Endodermal cell (in vitro differentiated cells): Measurements from ENCODE around the gene ST3GAL3. TPM values are rescaled to one million over a fixed set of nuclear protein-coding genes. Genes with fewer than 3 reads are reported as not detected.

Experiments used
- DNase-seq: peaks from one replicate; pipeline ENCODE4 v3.0.0-alpha.2; 2017
- H3K27ac ChIP-seq: 2 replicates; pipeline ENCODE4 v1.5.1; 2013; ENCODE audit warnings: mild to moderate bottlenecking, low read depth, low read length, moderate library complexity
- H3K27me3 ChIP-seq: 2 replicates; pipeline ENCODE4 v1.6.1; 2013; ENCODE audit warnings: mild to moderate bottlenecking, low read length, moderate library complexity; ENCODE audit not compliant: insufficient read depth, control insufficient read depth, poor library complexity, severe bottlenecking
- H3K36me3 ChIP-seq: 2 replicates; pipeline ENCODE4 v1.7.0; 2013; ENCODE audit warnings: mild to moderate bottlenecking, low read length, moderate library complexity; ENCODE audit not compliant: control insufficient read depth, insufficient read depth
- H3K4me1 ChIP-seq: one replicate; pipeline ENCODE4 v1.7.0; 2013; ENCODE audit warnings: low read length; ENCODE audit not compliant: control insufficient read depth, insufficient read depth
- H3K4me3 ChIP-seq: 2 replicates; pipeline ENCODE4 v1.5.1; 2013; ENCODE audit warnings: mild to moderate bottlenecking, low read length, moderate library complexity
- H3K9ac ChIP-seq: 2 replicates; pipeline ENCODE4 v1.6.1; 2013; ENCODE audit warnings: mild to moderate bottlenecking, low read length, moderate library complexity; ENCODE audit not compliant: poor library complexity, severe bottlenecking; ENCODE audit errors: extremely low read depth
- H3K9me3 ChIP-seq: 2 replicates; pipeline ENCODE4 v1.6.1; 2013; ENCODE audit warnings: mild to moderate bottlenecking, low read length, moderate library complexity; ENCODE audit not compliant: control insufficient read depth
- H3K27ac Mint-ChIP-seq: 2 replicates; pipeline ENCODE4 v1.8.0; 2020; ENCODE audit warnings: mixed read lengths
- H3K27me3 Mint-ChIP-seq: 2 replicates; pipeline ENCODE4 v1.8.0; 2021; ENCODE audit warnings: mild to moderate bottlenecking, mixed read lengths; ENCODE audit not compliant: insufficient read depth
- H3K36me3 Mint-ChIP-seq: 2 replicates; pipeline ENCODE4 v1.8.0; 2020; ENCODE audit warnings: low read depth, mixed read lengths
- H3K4me1 Mint-ChIP-seq: 2 replicates; pipeline ENCODE4 v1.8.0; 2020; ENCODE audit warnings: mixed read lengths
- H3K4me3 Mint-ChIP-seq: 2 replicates; pipeline ENCODE4 v1.8.0; 2020; ENCODE audit warnings: mild to moderate bottlenecking, moderate library complexity, mixed read lengths
- H3K9me3 Mint-ChIP-seq: 2 replicates; pipeline ENCODE4 v1.8.0; 2020; ENCODE audit warnings: mild to moderate bottlenecking, mixed read lengths
- CTCF ChIP-seq: fragments of 200-600 bp; sonication (generic); conservative IDR thresholded peaks from 2 replicates; pipeline ENCODE4 v1.5.0; 2021; ENCODE audit warnings: antibody characterized with exemption, mild to moderate bottlenecking
- WGBS, 2 experiments: methylation state at CpG; one replicate each; pipeline versions ENCODE4 v1.1.5 to v1.1.7; 2013; ENCODE audit warnings: missing lambda C conversion rate in 2 of 2, mixed read lengths in 1 of 2; ENCODE audit not compliant: insufficient coverage in 1 of 2, insufficient read length in 1 of 2; 5-methylcytosine and 5-hydroxymethylcytosine counted together
- total RNA-seq, 2 donors: library from RNA; stranded (reverse); fragmentation: NEBNext Ultra II Directional in 1 of 2; extraction: Animal tissue kit (Norgen Biotek cat#: 25700) in 1 of 2; gene quantifications; 2 replicates in 1 of 2; 3 replicates in 1 of 2; pipeline ENCODE4 v1.2.1, GENCODE V29; 2021

The ST3GAL3 gene
- total RNA-seq, 2 donors from 2014 or later, result 15.5 to 15.9 TPM

DNA sequence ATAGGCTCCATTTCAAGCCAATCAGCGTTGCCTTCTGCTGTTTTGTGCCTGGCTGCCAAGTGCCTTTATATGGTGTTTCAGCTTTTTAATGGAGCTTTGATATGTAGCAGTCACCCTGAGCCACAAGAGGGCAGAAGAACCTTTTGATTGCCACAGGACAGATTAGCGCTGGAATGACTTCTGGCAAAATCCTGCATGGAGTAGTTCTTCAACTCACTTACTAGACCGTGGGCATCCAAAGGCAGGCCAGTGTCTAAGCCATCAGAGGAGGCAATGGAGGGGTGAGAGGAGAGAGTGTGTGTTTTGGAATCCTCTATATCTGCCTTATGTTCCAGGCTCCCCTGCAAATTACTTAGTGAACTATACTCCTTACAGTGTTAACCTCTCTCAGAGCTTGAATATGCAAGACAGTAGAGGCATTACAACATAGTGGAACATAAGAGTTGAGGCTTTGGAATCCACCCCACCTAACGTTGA, 56.2 kb downstream of the ST3GAL3 start:
- Mint-ChIP-seq H3K4me1 (peaks cover 8% of the 10 kb centered on the region), H3K36me3 (no peaks in the 10 kb centered on the region), H3K27ac (no peak overlapping the region), H3K4me3 (no peak overlapping the region), H3K27me3 (no peaks in the 10 kb centered on the region), H3K9me3 (no peaks in the 10 kb centered on the region)
- DNase-seq, result peak; percentile 89
- H3K9me3 ChIP-seq, result no peaks in the 10 kb centered on the region
- no peak overlapping the region for H3K4me3 ChIP-seq
- H3K27me3 ChIP-seq, result no peaks in the 10 kb centered on the region
- WGBS, 2 experiments, result 0 to 15% methylated on average over 2 to 4 of the region's 4 CpGs
- peak; percentile 92 for TF ChIP-seq CTCF
- H3K36me3 ChIP-seq, result no peaks in the 10 kb centered on the region
- H3K4me1 ChIP-seq, result peaks cover 19% of the 10 kb centered on the region
- H3K27ac ChIP-seq, result no peak overlapping the region
- H3K9ac ChIP-seq, result no peak overlapping the region

GRCh38 chr1:43764581-43764980, 57.2 kb downstream of the ST3GAL3 start:
- H3K4me1 ChIP-seq, result peaks cover 19% of the 10 kb centered on the region
- Mint-ChIP-seq H3K36me3 (no peaks in the 10 kb centered on the region), H3K4me1 (peaks cover 8% of the 10 kb centered on the region), H3K9me3 (no peaks in the 10 kb centered on the region), H3K27me3 (no peaks in the 10 kb centered on the region), H3K4me3 (no peak overlapping the region), H3K27ac (no peak overlapping the region)
- DNase-seq, result peak; percentile 63
- H3K27ac ChIP-seq, result no peak overlapping the region
- TF ChIP-seq CTCF, result no peak
- 68 to 77% methylated on average over 4 to 6 of the region's 6 CpGs for WGBS, 2 experiments
- H3K9ac ChIP-seq, result no peak overlapping the region
- H3K9me3 ChIP-seq, result no peaks in the 10 kb centered on the region
- no peak overlapping the region for H3K4me3 ChIP-seq
- no peaks in the 10 kb centered on the region for H3K36me3 ChIP-seq
- no peaks in the 10 kb centered on the region for H3K27me3 ChIP-seq

- Mint-ChIP-seq H3K4me3 (no peak overlapping the region), H3K27me3 (no peaks in the 10 kb centered on the region), H3K9me3 (no peaks in the 10 kb centered on the region), H3K27ac (no peak overlapping the region), H3K4me1 (peaks cover 17% of the 10 kb centered on the region), H3K36me3 (no peaks in the 10 kb centered on the region)
- Histone ChIP-seq H3K9ac (peak overlapping the region; percentile 56), H3K9me3 (no peaks in the 10 kb centered on the region), H3K27ac (peak overlapping the region; percentile 72), H3K27me3 (no peaks in the 10 kb centered on the region), H3K36me3 (no peaks in the 10 kb centered on the region), H3K4me3 (peak overlapping the region; percentile 62), H3K4me1 (peaks cover 19% of the 10 kb centered on the region)
- TF ChIP-seq CTCF, result no peak
- peak; percentile 85 for DNase-seq
- 14 to 16% methylated on average over 4 to 8 of the region's 8 CpGs for WGBS, 2 experiments
Observed at GRCh38 chr1:43766086-43766784, 58.9 kb downstream of the ST3GAL3 start.
